ENCODE data around the gene ACP4. TPM values are rescaled to one million over a fixed set of nuclear protein-coding genes. Genes with fewer than 3 reads are reported as not detected.

The ACP4 gene
- total RNA-seq, 2 donors from 2014 or later: not detected

DNA sequence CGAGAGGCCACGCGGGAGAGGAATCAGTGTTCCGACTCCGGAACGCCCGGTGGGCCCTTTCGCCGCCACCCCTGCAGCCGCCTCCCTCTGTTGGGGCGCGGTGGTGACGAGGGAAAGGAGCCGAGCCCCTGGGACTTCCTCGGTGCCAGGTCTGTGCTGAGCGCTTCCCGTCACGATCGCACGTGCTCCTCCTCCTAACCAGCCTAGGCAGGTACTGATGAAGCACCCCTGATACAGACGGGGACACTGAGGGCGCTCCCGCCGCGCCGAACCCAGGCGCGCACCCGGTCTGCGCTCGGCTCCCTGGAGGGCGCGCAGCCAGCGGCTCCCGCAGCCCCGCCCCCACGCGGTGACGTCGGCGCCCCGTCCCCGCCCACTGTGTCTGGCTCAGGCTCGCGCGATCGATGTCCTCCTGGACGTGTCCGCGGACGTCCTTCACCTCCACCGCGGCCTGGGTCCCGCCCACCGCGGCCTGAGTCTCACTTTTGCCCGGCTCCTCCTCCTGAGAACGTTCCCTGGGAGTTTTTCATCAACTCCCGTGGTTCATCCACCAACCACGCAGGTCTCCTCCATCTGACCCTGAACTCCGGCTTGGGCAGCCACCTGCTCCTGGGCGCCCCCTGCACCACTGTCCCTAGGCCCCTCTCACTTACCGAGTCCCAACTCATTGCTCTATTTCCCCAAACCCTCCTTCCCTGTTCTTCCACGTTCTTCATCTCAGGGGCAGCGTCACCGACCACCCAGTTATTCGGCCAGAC lies 45.7 kb downstream of the ACP4 start:
- Histone ChIP-seq H3K4me1 (ENCODE audit: control insufficient read depth in 1 of 2, low read depth in 2 of 2) (peaks cover 6% of the 10 kb centered on the region in 2 donors), H3K27ac (no peak overlapping the region), H3K4me3 (peak overlapping the region; percentile 71), H3K27me3 (replicated peaks; ENCODE audit: insufficient read depth) (no peaks in the 10 kb centered on the region), H3K9me3 (no peaks in the 10 kb centered on the region), H3K36me3 (no peaks in the 10 kb centered on the region)
- no peak for ATAC-seq (ENCODE audit: insufficient number of reproducible peaks, low FRiP score, low read depth)
- no peak for TF ChIP-seq CTCF (IDR thresholded peaks at IDR 0.05)
- DNase-seq (ENCODE audit: low spot score): no peak

- H3K27me3 ChIP-seq (replicated peaks; ENCODE audit: insufficient read depth): no peaks in the 10 kb centered on the region
- DNase-seq (ENCODE audit: low spot score): no peak
- no peak overlapping the region for H3K4me3 ChIP-seq
These were observed 46.5 kb downstream of the ACP4 start for GRCh38 chr19:50836543-50837195.

GRCh38 chr19:50837300-50837699 lies 47.1 kb downstream of the ACP4 start:
- Histone ChIP-seq H3K4me1 (ENCODE audit: control insufficient read depth in 1 of 2, low read depth in 2 of 2) (peaks cover 6% of the 10 kb centered on the region in 2 donors), H3K36me3 (no peaks in the 10 kb centered on the region), H3K9me3 (no peaks in the 10 kb centered on the region), H3K27me3 (replicated peaks; ENCODE audit: insufficient read depth) (no peaks in the 10 kb centered on the region), H3K4me3 (no peak overlapping the region), H3K27ac (no peak overlapping the region)
- no peak for TF ChIP-seq CTCF (IDR thresholded peaks at IDR 0.05)
- DNase-seq (ENCODE audit: low spot score): no peak
- ATAC-seq (ENCODE audit: insufficient number of reproducible peaks, low FRiP score, low read depth): no peak

More at GRCh38 chr19:50836543-50837195, 46.5 kb downstream of the ACP4 start:
- Histone ChIP-seq H3K9me3 (no peaks in the 10 kb centered on the region), H3K27ac (no peak overlapping the region), H3K36me3 (no peaks in the 10 kb centered on the region), H3K4me1 (ENCODE audit: control insufficient read depth in 1 of 2, low read depth in 2 of 2) (peaks cover 6% of the 10 kb centered on the region in 2 donors)
- TF ChIP-seq CTCF (IDR thresholded peaks at IDR 0.05): no peak
- ATAC-seq (ENCODE audit: insufficient number of reproducible peaks, low FRiP score, low read depth): no peak

DNA sequence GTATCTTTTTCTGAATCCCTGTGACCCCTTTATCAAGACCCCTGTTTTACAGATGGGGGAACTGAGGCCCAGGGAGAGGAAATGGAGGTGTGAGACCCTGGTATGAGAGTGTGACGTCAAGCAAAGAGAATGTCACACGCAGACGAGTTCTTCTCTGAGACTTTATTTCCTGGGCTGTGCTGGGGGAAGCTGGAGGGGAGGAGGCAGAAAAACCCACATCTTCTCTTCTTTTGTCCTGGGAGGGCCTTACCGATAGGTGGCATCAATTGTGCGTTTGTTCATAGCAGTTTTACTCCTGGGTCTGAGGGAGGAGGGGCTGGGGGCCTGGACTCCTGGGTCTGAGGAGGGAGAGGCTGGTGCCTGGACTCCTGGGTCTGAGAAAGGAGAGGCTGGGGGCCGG lies 48.0 kb downstream of the ACP4 start:
- H3K27ac ChIP-seq: no peak overlapping the region
- DNase-seq (ENCODE audit: low spot score) (no peak), ATAC-seq (ENCODE audit: insufficient number of reproducible peaks, low FRiP score, low read depth) (no peak)
- no peaks in the 10 kb centered on the region for H3K9me3 ChIP-seq
- H3K27me3 ChIP-seq (replicated peaks; ENCODE audit: insufficient read depth): no peaks in the 10 kb centered on the region
- H3K4me3 ChIP-seq: no peak overlapping the region
- no peaks in the 10 kb centered on the region for H3K36me3 ChIP-seq
- peaks cover 6% of the 10 kb centered on the region in 2 donors for H3K4me1 ChIP-seq (ENCODE audit: control insufficient read depth in 1 of 2, low read depth in 2 of 2)
- no peak for TF ChIP-seq CTCF (IDR thresholded peaks at IDR 0.05)
